ENCODE measurements around the gene CS.

The CS gene

DNA sequence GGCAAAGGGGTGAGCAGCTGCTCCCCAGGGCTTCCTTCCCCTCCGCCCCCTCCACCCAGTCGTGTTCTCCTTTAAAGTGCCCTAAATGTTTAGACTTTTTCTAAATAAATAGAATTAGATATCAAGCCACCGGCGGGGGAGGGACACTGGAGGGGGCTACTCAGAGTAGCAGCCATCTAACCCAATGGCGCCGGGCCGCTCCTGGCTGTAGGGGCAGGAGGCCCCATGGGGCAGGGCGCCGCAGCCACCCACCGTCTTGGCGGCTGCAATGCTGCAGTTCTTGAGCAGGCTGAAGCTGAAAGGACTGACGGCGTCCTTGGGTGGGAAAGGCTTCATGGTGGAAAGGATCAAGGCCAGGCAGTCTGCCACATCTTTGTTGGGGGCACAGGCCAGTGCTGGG, 57.1 kb downstream of the CS start:
- no peak for DNase-seq

DNA sequence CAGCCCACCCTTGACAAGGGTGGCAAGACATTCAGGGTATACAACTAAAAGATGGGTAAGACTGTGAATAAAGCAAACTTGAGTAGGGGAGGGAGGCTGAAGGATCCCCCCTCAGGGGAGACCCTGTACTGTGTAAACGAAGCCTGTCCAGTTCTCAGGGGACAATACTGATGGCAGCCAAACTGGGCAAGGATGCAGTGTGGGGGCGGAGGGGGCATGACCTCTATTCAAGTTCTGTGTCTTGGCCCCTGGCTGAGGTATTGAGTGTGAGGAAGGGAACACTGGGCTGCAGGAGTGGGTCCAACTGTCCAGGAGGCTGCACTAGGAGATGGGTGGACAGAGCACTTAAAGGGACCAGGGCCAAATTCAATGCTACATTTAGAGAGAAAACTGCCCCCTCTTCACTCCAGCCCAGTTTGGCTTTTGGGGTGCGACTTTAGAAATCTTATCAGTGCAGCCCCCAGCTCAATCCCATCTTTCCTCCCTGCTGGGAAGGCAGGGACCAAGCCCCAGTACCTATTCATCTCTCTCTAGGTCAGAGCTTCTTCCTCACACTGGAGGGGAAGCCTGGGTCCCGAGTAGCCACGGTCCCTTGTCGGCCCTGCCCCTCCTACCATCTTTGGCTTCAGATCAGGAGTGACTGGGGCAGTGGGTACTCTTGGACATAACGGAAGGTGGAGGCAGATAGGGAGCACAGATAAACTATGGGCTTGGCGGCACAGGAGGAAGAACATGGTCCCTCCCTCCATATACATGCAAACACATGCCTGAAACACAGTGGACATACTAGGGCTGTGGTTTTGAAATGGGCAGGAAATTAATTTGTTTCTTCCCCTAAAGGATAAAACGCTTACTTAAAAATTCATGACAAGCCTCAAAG, 58.5 kb downstream of the CS start:
- no peak for DNase-seq

DNA sequence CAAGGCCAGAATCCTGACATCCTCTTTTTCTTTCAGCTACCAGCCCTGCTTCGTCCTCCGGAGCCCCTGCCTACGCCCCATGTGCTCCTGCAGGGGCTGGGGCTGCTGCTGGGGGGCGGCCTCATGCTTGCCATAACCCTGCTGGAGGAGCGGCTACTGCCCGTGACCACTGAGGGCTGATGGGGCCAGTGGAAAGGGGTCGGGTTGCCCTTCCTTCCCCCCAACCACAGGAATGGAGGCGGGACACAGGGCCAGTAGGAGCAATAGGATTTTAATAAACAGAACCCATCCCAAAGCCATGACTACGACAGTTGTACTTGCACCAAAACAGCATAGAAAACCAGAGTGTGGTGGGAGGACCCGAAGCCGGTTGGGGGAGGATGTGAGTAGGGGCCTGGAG, 62.6 kb downstream of the CS start:
- DNase-seq: no peak

DNA sequence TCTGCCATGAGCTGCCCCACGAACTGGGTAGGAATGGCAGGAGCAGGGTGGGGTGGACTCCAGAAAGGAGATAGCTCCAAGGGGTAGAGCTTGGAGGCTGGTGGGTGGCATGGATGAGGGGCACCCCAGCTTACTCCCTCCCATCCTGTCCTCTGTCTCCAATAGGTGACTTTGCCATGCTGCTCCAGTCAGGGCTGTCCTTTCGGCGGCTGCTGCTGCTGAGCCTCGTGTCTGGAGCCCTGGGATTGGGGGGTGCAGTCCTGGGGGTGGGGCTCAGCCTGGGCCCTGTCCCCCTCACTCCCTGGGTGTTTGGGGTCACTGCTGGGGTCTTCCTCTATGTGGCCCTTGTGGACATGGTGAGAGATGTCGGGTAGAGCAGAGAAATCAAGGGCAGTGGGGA, 63.1 kb downstream of the CS start:
- no peak for DNase-seq

DNA sequence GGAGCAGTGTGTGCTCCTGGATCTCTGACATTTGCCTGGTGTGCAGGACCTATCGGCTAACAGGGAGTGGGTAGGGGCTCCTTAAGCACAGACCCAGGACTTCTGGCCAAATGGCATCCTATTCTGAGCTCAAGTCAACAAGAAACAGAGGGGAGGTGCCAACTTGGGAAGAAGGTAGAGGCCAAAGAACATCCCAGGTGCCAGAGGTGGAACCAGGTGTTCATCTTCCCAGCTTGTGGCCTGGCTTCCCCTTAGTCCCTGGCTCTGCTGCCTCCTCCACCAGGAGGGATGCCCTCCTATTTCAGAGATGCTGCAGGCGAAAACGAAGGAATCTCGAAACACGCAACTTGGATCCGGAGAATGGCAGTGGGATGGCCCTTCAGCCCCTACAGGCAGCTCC, 64.0 kb downstream of the CS start:
- DNase-seq: no peak

DNA sequence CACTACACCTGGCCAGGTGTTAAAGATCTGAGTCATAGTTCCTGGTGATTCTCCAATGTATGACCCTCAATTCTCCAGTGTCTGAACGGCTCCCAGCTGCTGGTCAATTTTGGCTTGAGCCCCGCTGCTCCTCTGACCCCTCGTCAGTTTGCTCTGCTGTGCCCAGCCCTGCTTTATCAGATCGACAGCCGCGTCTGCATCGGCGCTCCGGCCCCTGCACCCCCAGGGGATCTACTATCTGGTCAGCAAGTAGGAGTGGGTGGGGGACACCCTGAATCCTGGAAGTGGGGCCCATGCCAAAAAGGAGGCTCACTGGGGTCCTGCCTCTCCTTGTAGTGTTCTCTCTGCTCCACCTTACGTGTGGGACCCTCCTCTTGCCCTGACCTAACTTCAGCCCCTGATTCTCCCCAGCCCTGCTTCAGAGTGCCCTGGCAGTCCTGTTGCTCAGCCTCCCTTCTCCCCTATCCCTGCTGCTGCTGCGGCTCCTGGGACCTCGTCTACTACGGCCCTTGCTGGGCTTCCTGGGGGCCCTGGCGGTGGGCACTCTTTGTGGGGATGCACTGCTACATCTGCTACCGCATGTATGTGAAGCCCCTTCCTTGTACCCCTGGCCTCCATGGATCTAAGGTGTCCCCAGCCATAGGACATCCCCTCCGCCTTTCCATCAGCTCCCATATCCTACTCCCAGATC, 65.2 kb downstream of the CS start:
- no peak for DNase-seq

DNA sequence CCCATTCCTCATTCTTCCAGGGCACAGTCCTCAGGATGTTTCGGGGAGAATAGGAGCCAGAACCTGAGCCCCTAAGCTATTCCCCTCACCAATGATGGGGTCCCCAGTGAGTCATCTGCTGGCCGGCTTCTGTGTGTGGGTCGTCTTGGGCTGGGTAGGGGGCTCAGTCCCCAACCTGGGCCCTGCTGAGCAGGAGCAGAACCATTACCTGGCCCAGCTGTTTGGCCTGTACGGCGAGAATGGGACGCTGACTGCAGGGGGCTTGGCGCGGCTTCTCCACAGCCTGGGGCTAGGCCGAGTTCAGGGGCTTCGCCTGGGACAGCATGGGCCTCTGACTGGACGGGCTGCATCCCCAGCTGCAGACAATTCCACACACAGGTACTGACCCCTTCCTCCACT, 68.9 kb downstream of the CS start:
- no peak for DNase-seq

DNA sequence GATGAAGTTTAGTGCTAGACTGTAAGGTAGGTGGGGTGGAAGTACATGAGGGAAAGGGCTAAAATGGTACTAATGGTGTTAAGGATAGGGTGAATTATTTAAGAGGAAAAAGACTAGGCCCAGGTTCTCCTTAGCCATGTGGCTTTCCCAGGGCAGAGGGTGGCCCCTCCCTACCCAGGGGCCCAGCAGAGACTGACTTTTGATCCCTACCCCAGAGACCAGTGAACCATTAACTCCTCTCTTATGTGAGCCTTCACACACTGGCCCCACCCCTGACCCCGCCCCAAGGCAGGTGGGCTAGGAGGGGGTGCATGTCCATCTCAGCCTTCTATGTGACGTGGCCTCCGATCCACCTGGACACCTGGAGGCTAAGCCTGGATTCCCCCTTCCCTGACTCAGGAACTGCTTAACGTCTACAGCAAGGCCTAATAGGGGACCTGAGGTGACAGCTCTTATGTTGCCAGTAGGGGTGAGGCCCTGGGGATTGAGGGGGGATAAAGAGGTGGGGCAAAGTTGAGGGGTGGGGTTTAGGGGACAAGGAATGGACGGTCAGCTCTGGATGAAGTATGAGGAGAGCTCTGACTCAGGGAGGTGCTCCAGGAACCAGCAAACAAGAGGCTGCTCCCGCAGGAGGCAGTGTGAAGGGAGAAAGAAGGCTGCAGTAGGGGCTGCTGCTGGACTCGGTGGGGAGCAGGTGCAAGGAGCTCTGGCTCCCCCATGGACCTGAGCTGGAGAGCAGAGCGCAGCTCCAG, 69.5 kb downstream of the CS start:
- DNase-seq: no peak

DNA sequence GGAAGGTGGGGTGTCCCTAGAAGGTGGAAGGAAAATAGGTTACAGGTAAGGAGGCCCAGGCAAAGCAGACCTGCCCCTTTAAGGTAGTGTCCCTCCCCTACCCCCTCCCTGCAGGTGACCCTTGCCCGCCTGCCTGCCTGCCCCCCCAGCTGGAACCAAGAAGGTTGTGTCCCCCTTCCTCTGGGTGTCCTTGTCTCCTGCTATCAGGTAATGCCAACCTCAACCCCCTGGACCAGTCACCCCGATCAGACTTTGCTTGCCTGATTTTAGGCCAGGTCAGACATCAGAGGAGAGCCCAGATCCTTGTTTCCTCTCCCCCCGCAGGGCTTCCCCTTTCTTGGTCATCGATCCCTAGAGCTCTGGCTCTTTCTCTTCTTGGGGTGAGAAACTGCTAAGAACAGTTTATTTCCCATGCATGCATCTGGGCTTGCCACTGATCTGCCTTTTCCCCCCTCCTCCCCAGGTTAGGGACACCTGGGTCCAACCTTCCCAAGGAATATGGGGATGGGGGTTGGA, 70.2 kb downstream of the CS start, which contains the start of gene SLC39A5:
Gene SLC39A5 (plus strand): TSS at position 136 of the 516 bp plus-strand sequence. CDS start 1,224 bp downstream, outside the sequence.
- no peak for DNase-seq

DNA sequence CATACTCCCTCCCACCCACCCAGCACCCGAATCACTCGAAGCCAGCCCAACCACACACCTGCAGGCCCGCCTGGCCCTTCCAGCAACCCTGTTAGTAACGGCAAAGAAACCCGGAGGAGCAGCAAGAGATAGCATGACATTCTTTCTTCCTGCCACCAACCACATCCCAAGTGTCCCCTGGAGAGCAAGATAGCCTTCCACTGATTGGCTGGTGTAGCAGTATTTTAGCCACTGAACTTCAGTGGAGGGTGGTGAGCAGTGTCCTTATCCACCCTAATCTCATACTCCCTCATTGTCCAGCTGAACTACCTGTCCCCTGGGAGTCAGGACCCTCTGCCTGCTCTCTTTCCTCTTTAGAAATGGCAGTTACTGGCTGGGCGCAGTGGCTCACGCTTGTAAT, 71.0 kb downstream of the CS start:
- DNase-seq: no peak

DNA sequence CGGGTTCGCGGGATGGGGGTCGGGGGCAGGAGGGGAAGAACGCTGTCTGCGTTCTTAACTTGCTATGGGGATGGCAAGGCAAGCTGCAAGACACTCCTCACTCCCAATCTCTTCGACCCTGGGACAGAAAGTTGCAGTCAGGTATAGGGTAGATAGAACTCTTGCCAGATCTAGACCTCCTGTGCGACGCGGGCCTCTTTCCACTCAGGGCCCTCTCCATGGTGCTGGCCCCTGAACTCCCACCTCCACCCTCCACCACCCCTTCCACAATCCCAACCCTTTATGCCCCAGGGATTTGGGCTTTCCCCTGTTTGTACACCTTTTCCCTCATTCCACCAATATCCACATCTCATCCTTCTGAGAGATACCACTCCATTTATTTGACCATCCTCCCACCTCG, 75.2 kb downstream of the CS start:
- no peak for DNase-seq

DNA sequence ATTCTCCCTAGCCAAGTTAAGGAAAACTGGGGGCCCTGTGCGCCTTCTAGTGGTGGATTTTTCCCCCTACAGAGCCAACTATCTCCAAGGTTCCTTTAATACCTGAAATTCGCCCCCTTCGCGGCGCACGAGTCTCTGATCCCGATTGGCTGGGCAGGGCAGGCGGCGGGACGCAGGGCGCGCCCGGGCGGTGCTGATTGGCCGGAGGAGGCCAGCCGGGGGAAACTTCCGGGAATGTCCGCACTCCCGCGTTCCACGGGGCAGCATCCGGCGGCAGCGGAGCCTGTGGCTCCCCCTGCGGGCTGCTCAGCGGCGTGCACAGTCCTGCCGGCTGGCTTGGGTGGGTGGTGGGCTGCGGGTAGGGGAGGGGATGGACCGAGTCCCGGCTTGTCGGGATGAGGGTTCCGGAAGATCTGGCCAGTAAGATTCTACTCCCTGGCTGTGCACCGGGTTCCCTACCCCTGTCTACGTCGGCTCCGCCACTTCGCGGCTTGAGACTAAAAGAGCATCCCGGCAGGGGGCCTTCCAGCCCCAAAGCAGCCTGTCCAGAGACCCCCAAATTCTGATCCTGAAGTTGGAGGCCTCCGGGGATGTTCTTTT, 75.9 kb downstream of the CS start, which contains the start of gene NABP2:
Gene NABP2 (plus strand): TSS at position 241 of the 600 bp plus-strand sequence. CDS start 515 bp downstream, outside the sequence.
- DNase-seq: peak; percentile 89

DNA sequence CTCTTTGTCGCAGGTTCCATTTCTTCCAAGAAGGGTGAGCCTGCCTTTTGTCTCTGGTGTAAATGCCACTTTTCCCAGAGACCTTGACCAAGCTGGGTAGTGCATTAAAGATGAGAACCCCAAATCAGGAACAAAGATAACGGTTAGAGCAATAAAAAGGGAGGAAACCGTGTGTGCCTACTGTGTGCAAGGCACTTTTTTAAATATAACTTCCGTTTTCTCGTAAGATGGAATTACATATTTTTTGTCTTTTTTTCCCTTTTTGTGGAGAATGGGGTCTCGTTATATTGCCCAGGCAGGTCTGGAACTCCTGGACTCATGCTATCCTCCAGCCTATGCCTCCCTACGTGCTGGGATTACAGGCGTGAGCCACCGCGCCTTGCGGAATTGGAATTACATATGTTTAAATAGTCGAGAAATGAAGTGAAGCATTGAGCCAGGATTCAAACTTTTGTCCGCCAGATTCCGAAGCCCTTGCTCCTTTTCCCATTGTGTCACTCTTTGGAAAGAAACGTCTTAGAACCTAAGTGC, 76.5 kb downstream of the CS start:
- no peak for DNase-seq

DNA sequence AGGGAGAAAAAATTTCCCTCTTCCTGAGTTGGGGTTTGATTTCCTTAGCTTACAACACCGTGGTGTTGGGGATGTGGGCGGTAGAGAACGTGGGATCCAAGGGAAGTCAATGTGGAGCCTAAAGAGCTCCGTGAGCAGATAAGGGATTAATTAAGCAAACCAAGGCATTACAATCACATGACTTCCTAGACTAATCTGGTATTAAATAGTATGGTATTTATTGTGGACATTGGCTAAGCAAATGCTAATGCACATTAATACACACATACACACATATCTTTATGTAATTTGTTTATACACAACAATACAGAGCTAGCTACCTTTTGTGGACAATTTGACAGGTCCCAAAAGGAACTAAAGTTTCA, 77.6 kb downstream of the CS start:
- DNase-seq: no peak

DNA sequence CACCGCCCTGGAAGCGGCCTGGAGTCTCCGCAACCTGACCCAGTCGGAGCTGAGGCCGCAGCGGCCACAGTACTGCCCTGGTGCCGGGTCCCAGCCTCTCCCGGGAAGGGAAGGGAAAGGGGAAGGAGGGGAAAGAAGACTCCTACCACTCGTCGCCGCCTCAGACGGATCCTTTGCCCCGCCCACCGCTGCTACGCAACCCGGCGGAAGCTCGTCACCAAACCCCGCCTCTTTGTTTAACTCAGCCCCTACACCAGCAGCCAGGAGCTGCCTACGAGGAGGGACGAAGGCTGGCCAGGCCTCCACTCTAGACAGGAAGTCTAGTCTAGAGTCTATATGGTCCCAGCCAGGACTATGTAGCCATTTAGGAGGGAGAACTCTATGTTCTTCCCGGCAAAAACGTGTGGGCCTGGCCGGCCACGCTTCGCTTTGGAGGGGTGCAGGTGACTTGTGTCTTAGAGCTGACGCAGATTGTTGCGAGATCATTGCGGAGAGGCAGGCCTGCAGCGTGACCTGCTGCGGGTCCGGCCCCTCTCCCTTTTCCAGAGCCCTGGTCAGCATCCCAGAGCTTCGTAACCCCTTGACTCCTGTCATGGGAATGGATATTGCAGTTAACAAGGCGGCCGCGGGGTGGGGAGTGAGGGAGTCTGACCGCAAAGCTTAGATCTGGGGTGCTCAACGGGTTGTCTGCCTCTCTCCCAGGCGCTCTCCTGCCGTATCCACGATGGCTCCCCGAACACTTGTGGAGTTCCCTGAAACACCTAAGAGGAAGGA, 78.2 kb downstream of the CS start, which contains the start of gene RNF41:
Gene RNF41 (minus strand): TSS at position 166 of the 774 bp plus-strand sequence. CDS start 7,875 bp downstream, outside the sequence.
- DNase-seq: peak; percentile 89
